HG02798 (cell line): Measurements from ENCODE around the gene NHSL2.
"Not testable (repeated sequence)": the region's sequence is repeated elsewhere in the genome, so short reads cannot be mapped to it uniquely, and the experiment has no call there.

Experiments used
- ATAC-seq: cut with Tn5 transposase; IDR thresholded peaks from one replicate; pipeline ENCODE4 v1.9.1; 2021; ENCODE audit warnings: mild to moderate bottlenecking; ENCODE audit not compliant: unreplicated experiment, poor library complexity

NHSL2 gene

GRCh38 chrX:71910643-71910985, at the start of gene NHSL2:
Gene NHSL2, plus strand, starts transcription at chrX:71910845.
- no peak for ATAC-seq

- ATAC-seq = no peak
Observed at GRCh38 chrX:71867680-71868079, 43.0 kb upstream of the NHSL2 start.

GRCh38 chrX:71869566-71869965, 41.1 kb upstream of the NHSL2 start:
- ATAC-seq = not testable (repeated sequence)

GRCh38 chrX:71870208-71871098, 40.2 kb upstream of the NHSL2 start:
- ATAC-seq = no peak

- no peak for ATAC-seq
Observed at GRCh38 chrX:71871367-71871766, 39.3 kb upstream of the NHSL2 start.

GRCh38 chrX:71872542-71873458, 37.8 kb upstream of the NHSL2 start:
- no peak for ATAC-seq

- ATAC-seq = no peak
Observed at GRCh38 chrX:71873459-71873833, 37.2 kb upstream of the NHSL2 start.

- not testable (repeated sequence) for ATAC-seq
Observed at GRCh38 chrX:71876841-71877240, 33.8 kb upstream of the NHSL2 start.

- no peak for ATAC-seq
Observed at GRCh38 chrX:71885099-71885498, 25.5 kb upstream of the NHSL2 start.

- ATAC-seq = no peak
Observed at GRCh38 chrX:71895607-71896006, 15.0 kb upstream of the NHSL2 start.

GRCh38 chrX:71906144-71906543, 4.5 kb upstream of the NHSL2 start:
- ATAC-seq = no peak

- no peak for ATAC-seq
Observed at GRCh38 chrX:71908387-71908786, 2.3 kb upstream of the NHSL2 start.

- no peak for ATAC-seq
Observed at GRCh38 chrX:71909956-71910355, 689 bp upstream of the NHSL2 start.

- ATAC-seq = no peak
Observed at GRCh38 chrX:71910986-71911730, 513 bp downstream of the NHSL2 start.

GRCh38 chrX:71911731-71912050, 1.0 kb downstream of the NHSL2 start:
- ATAC-seq = no peak

GRCh38 chrX:71912156-71912555, 1.5 kb downstream of the NHSL2 start:
- no peak for ATAC-seq

GRCh38 chrX:71913156-71913950, 2.7 kb downstream of the NHSL2 start:
- ATAC-seq = no peak

GRCh38 chrX:71917621-71918343, 7.1 kb downstream of the NHSL2 start:
- ATAC-seq = no peak

GRCh38 chrX:71919431-71919830, 8.8 kb downstream of the NHSL2 start:
- ATAC-seq = no peak
